ENCODE measurements around the gene GPX4. TPM values are rescaled to one million over a fixed set of nuclear protein-coding genes. Genes with fewer than 3 reads are reported as not detected.

The GPX4 gene
- total RNA-seq, 1 donor from 2014 or later: 204 TPM

DNA sequence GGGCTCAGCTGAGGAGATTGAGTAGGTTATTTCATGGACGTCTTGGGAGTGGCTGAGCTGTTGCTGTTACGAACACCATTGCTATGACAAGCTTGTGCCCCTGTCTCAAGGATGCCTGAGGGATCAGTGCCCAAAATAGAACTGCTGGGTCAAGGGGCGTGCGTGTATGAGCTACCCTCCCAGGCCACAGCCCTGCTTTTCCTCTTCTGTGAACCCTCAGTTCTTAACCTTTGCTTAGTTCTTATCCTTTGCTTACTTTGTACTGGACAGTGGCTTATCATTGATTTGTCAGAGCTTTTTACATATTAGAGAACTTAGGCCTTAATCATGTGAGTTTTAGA, 27.8 kb upstream of the GPX4 start:
- Mint-ChIP-seq H3K4me3 (no peak overlapping the region), H3K27ac (peak overlapping the region; percentile 66), H3K27me3 (peaks cover 24% of the 10 kb centered on the region), H3K36me3 (no peaks in the 10 kb centered on the region), H3K4me1 (ENCODE audit: unreplicated experiment) (peaks cover 5% of the 10 kb centered on the region), H3K9me3 (no peaks in the 10 kb centered on the region)
- TF ChIP-seq, protein P1, sequence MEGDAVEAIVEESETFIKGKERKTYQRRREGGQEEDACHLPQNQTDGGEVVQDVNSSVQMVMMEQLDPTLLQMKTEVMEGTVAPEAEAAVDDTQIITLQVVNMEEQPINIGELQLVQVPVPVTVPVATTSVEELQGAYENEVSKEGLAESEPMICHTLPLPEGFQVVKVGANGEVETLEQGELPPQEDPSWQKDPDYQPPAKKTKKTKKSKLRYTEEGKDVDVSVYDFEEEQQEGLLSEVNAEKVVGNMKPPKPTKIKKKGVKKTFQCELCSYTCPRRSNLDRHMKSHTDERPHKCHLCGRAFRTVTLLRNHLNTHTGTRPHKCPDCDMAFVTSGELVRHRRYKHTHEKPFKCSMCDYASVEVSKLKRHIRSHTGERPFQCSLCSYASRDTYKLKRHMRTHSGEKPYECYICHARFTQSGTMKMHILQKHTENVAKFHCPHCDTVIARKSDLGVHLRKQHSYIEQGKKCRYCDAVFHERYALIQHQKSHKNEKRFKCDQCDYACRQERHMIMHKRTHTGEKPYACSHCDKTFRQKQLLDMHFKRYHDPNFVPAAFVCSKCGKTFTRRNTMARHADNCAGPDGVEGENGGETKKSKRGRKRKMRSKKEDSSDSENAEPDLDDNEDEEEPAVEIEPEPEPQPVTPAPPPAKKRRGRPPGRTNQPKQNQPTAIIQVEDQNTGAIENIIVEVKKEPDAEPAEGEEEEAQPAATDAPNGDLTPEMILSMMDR (conservative IDR thresholded peaks at IDR 0.05): no peak
- no peak for DNase-seq (ENCODE audit: extremely low spot score, unreplicated experiment)

DNA sequence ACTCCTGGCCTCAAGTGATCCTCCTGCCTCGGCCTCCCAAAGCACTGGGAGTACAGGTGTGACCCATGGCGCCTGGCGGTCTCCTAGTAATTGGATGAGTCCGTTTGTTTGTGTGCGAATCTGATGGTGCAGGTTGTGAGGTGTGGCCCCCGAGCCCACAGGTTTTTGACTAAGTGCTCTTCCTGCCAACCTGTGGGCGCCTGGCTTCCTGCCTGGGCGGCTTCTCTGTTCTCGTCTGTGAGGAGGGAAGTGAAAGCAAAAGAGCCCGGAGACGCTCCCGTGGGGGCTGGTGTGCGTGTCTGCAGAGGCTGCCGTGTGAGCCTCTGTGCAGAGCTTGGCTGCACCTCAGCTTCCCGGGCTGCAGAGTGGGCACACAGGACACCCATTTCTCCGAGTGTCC, 26.8 kb upstream of the GPX4 start:
- Mint-ChIP-seq H3K27ac (no peak overlapping the region), H3K4me3 (no peak overlapping the region), H3K9me3 (no peaks in the 10 kb centered on the region), H3K4me1 (ENCODE audit: unreplicated experiment) (peaks cover under 1% of the 10 kb centered on the region), H3K36me3 (no peaks in the 10 kb centered on the region), H3K27me3 (peaks cover 19% of the 10 kb centered on the region)
- TF ChIP-seq, protein P1 (conservative IDR thresholded peaks at IDR 0.05): no peak
- no peak for DNase-seq (ENCODE audit: extremely low spot score, unreplicated experiment)

DNA sequence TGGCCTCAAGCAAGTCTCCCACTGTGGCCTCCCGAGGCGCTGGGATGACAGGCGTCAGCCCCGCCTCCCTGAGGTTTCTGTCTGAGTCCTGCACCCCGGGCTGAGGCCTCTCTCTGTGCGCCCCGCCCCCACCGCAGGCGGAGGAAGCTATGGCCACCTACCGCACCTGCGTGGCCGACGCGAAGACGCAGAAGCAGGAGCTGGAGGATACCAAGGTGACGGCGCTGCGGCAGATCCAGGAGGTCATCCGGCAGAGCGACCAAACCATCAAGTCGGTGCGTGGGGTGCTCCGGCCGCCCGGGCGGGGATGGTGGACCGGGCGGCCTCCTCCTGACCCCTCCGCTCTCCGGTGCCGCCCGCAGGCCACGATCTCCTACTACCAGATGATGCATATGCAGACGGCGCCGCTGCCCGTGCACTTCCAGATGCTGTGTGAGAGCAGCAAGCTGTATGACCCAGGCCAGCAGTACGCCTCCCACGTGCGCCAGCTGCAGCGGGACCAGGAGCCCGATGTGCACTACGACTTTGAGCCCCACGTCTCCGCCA, 24.2 kb upstream of the GPX4 start:
- no peaks in the 10 kb centered on the region for H3K36me3 Mint-ChIP-seq
- H3K27ac Mint-ChIP-seq: no peak overlapping the region
- no peaks in the 10 kb centered on the region for H3K9me3 Mint-ChIP-seq
- H3K27me3 Mint-ChIP-seq: peaks cover 5% of the 10 kb centered on the region
- DNase-seq (ENCODE audit: extremely low spot score, unreplicated experiment): peak; percentile 66
- H3K4me3 Mint-ChIP-seq: no peak overlapping the region
- no peaks in the 10 kb centered on the region for H3K4me1 Mint-ChIP-seq (ENCODE audit: unreplicated experiment)
- TF ChIP-seq, protein P1 (conservative IDR thresholded peaks at IDR 0.05): no peak

DNA sequence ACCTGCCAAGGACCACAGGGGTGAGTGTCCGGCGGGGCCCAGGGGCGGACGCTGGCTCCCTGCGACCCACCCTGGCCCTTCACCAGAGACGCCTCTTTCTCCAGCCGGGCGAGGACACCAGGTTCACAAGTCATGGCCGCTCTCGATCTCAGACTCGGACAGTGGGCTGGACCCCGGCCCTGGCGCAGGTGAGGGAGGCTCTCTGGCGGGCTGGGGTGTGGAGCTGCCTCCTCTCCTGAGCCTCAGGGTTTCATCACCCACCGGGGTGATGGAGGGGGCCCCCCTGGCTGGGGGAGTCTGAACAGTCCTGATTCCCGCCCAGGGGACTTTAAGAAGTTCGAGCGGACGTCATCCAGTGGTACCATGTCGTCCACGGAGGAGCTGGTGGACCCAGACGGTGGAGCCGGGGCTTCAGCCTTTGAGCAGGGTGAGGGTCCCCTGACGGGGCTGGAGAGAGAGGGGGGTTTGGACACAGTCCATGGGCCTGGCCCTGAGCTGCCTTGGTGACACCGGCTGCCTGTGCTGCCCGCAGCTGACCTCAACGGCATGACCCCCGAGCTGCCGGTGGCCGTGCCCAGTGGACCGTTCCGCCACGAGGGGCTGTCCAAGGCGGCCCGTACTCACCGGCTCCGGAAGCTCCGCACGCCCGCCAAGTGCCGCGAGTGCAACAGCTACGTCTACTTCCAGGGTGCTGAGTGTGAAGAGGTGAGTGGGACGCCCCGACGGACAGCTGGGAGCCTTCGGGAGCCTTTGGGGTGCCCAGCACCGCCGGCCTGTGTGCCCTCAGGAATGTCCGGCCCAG, 23.2 kb upstream of the GPX4 start:
- Mint-ChIP-seq H3K27me3 (peaks cover 4% of the 10 kb centered on the region), H3K36me3 (no peaks in the 10 kb centered on the region), H3K9me3 (no peaks in the 10 kb centered on the region), H3K27ac (no peak overlapping the region), H3K4me3 (no peak overlapping the region), H3K4me1 (ENCODE audit: unreplicated experiment) (no peaks in the 10 kb centered on the region)
- TF ChIP-seq, protein P1 (conservative IDR thresholded peaks at IDR 0.05): no peak
- DNase-seq (ENCODE audit: extremely low spot score, unreplicated experiment): peak; percentile 69

DNA sequence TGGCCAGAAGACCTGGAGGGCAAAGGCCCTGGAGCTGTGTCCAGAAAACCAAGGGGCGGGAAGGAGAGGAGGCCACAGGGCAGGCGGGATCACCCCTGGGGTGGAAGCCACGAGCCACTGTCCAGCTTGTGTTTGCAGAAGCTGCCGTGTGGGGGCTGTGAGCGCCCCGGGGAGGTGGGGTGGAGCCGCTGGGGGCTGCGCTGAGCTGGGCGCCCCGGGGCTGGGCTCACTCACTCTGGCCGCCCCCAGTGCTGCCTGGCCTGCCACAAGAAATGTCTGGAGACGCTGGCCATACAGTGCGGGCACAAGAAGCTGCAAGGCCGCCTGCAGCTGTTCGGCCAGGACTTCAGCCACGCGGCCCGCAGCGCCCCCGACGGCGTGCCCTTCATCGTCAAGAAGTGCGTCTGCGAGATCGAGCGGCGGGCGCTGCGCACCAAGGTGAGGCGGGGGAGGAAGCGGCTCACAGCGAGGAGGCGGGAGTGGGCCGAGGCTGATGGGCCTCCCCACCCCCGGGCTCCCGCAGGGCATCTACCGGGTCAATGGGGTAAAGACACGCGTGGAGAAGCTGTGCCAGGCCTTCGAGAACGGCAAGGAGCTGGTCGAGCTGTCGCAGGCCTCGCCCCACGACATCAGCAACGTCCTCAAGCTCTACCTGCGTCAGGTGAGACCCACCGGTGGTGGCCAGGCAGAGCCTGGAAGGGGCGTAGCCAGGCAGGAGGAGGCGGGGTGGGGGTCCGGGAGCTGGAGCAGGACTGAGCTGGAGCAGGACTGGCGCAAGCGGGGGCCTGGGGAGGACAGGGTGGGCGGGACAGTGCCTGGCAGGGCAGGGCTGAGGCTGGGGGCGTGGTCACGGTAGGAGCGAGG, 22.3 kb upstream of the GPX4 start:
- H3K4me1 Mint-ChIP-seq (ENCODE audit: unreplicated experiment): no peaks in the 10 kb centered on the region
- DNase-seq (ENCODE audit: extremely low spot score, unreplicated experiment): no peak
- H3K4me3 Mint-ChIP-seq: peak overlapping the region; percentile 82
- H3K27me3 Mint-ChIP-seq: no peaks in the 10 kb centered on the region
- H3K36me3 Mint-ChIP-seq: no peaks in the 10 kb centered on the region
- TF ChIP-seq, protein P1 (conservative IDR thresholded peaks at IDR 0.05): no peak
- H3K9me3 Mint-ChIP-seq: no peaks in the 10 kb centered on the region
- no peak overlapping the region for H3K27ac Mint-ChIP-seq

All from type B pancreatic cell (in vitro differentiated cells).